Panc1 (cell line): Measurements from ENCODE around the gene TMEM123. TPM values are rescaled to one million over a fixed set of nuclear protein-coding genes. Genes with fewer than 3 reads are reported as not detected.

Experiments used
- ATAC-seq: fragments of 200-7000 bp; cut with Tn5 transposase; 2 replicates; pipeline ENCODE4 v1.9.1; 2020; ENCODE audit warnings: mild to moderate bottlenecking, moderate library complexity
- BruUV-seq: library from RNA; stranded (reverse); fragments of 400-500 nt; replicated peaks from 2 replicates; lab custom pipeline; 2021; lab: Mats Ljungman, UMichigan
- CTCF ChIA-PET: fragments of 300-600 bp; sonication (Branson Sonifier 250); formaldehyde crosslinking; loops from one replicate; lab custom pipeline; 2022; ENCODE audit warnings: antibody characterized with exemption; lab: Charles Lee
- POLR2A ChIA-PET: fragments of 300-600 bp; sonication (Branson Sonifier 250); formaldehyde crosslinking; loops from one replicate; lab custom pipeline; 2022; ENCODE audit warnings: antibody characterized with exemption; lab: Charles Lee
- DNase-seq: peaks from one replicate; pipeline ENCODE4 v3.0.0-alpha.2; 2010; ENCODE audit warnings: low read depth, low spot score
- H3K27ac ChIP-seq: 2 replicates; pipeline ENCODE4 v1.5.1; 2011; ENCODE audit warnings: mild to moderate bottlenecking, low read length, inconsistent platforms
- H3K27me3 ChIP-seq: fragments of 200-500 bp; sonication (Bioruptor generic); 2 replicates; pipeline ENCODE4 v1.6.0; 2014; ENCODE audit warnings: low read length, inconsistent platforms; ENCODE audit not compliant: control insufficient read depth, insufficient read depth
- H3K36me3 ChIP-seq: fragments of 200-500 bp; sonication (Bioruptor generic); 2 replicates; pipeline ENCODE4 v1.5.1; 2014; ENCODE audit warnings: inconsistent platforms, mild to moderate bottlenecking, low read length, moderate library complexity; ENCODE audit not compliant: control insufficient read depth, insufficient read depth
- H3K4me1 ChIP-seq: 2 replicates; pipeline ENCODE4 v1.5.1; 2011; ENCODE audit warnings: inconsistent platforms, mild to moderate bottlenecking, low read length, moderate library complexity; ENCODE audit not compliant: control insufficient read depth, insufficient read depth
- H3K4me3 ChIP-seq, 2 experiments: 2 replicates each; pipeline ENCODE4 v1.5.1; 2011 to 2012; ENCODE audit warnings: low read depth in 2 of 2, low read length in 2 of 2, mild to moderate bottlenecking in 2 of 2, inconsistent platforms in 1 of 2, moderate library complexity in 1 of 2
- H3K9me3 ChIP-seq: fragments of 200-500 bp; sonication (Bioruptor generic); 2 replicates; pipeline ENCODE4 v1.5.1; 2014; ENCODE audit warnings: low read depth, mild to moderate bottlenecking, inconsistent platforms, low read length, moderate library complexity; ENCODE audit not compliant: control insufficient read depth, insufficient read depth
- CTCF ChIP-seq: fragments of 450-650 bp; IDR thresholded peaks from 2 replicates; pipeline ENCODE4 v1.5.1; 2017; ENCODE audit warnings: mild to moderate bottlenecking
- POLR2AphosphoS5 ChIP-seq: IDR thresholded peaks from 2 replicates; pipeline ENCODE4 v1.6.1; 2012; ENCODE audit warnings: mild to moderate bottlenecking, low read depth, low read length, moderate library complexity
- REST ChIP-seq, 2 experiments: IDR thresholded peaks; 2 replicates each; pipeline ENCODE4 v1.6.1; 2011 to 2012; ENCODE audit warnings: low read depth in 2 of 2, control low read depth in 1 of 2, low read length in 1 of 2, mild to moderate bottlenecking in 1 of 2, moderate library complexity in 1 of 2; ENCODE audit not compliant: insufficient read depth in 1 of 2
- SIN3A ChIP-seq: IDR thresholded peaks from 2 replicates; pipeline ENCODE4 v1.6.1; 2012; ENCODE audit warnings: low read depth, mild to moderate bottlenecking, low read length, moderate library complexity, borderline replicate concordance; ENCODE audit not compliant: insufficient read depth
- TCF7L2 ChIP-seq: IDR thresholded peaks from 2 replicates; pipeline ENCODE4 v1.6.1; 2011; ENCODE audit warnings: mild to moderate bottlenecking, low read depth, low read length, inconsistent platforms
- in situ Hi-C: cut with HindIII; loops from 2 replicates; pipeline ENCODE4 v1.10.0; 2016; ENCODE audit warnings: low sequenced_read_pairs, low pct_unique_long_range_greater_than_20kb
- intact Hi-C: fragments of 100-400 bp; cut with micrococcal nuclease; formaldehyde crosslinking; loops from one replicate; pipeline ENCODE4 v1.10.0; 2022; ENCODE audit not compliant: unreplicated experiment
- total RNA-seq: library from RNA; stranded (reverse); gene quantifications from one replicate; pipeline ENCODE4 v1.2.1, GENCODE V29; 2021; ENCODE audit not compliant: unreplicated experiment

The TMEM123 gene
- total RNA-seq, 1 experiment from 2014 or later = 383 TPM

DNA sequence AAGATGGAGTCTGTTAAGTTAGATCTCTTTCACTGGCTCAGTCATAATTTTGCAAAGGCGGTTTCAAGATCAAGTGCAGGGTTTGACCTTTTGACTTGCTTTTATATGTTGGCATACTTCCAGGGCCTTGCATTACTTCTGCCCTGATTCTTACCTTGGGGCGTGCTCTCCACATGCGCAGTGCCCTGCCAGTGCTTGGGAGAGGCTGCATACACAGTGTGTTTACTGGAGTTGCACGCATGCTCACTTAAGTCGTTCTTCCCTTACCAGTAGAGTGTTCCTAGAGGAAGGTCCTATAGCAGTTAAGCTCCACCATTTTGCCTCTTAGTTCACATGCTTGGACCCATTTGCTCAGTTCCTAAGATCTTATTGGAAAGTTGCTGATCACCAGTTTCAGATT lies 21.0 kb upstream of the TMEM123 start:
- Histone ChIP-seq H3K9me3 (no peaks in the 10 kb centered on the region), H3K4me3 (no peak overlapping the region), H3K27ac (no peak overlapping the region), H3K27me3 (no peaks in the 10 kb centered on the region), H3K36me3 (no peaks in the 10 kb centered on the region), H3K4me1 (peaks cover 21% of the 10 kb centered on the region)
- ChIA-PET POLR2A (no interaction called here), CTCF (no interaction called here)
- no TSS peak for BruUV-seq
- in situ Hi-C loops = no loop called here
- TF ChIP-seq CTCF (no peak), SIN3A (no peak), POLR2AphosphoS5 (no peak), TCF7L2 (no peak), REST (IDR thresholded peaks at IDR 0.05; ENCODE audit: insufficient read depth in 1 of 2, low read depth in 2 of 2, low read length in 1 of 2) (no peak)
- no peak for ATAC-seq
- intact Hi-C loops = no loop called here
- no peak for DNase-seq

DNA sequence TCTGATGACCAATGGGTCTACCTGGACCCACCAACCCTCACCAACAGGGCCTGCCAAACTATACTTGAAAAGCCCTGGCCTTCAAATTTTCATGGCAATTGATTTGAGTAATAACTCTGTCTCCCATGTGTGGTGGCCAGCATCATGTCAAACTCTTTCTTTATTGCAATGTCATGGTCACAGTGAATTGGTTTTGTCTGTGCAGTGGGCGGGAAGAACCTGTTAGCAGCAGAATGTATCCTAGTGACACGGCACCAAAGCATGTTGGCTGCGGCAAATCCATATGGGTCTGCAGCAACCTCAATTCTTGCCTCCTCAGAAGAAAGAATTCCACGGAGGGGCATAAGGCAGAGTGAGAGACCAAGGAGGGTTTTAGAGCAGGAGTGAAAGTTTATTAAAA lies 19.6 kb upstream of the TMEM123 start:
- intact Hi-C loops = no loop called here
- TF ChIP-seq CTCF = no peak
- no peak for TF ChIP-seq SIN3A
- TF ChIP-seq REST (IDR thresholded peaks at IDR 0.05; ENCODE audit: insufficient read depth in 1 of 2, low read depth in 2 of 2, low read length in 1 of 2) = no peak
- no peak for TF ChIP-seq TCF7L2
- TF ChIP-seq POLR2AphosphoS5 = no peak
- in situ Hi-C loops = no loop called here
- no peak for ATAC-seq
- Histone ChIP-seq H3K27ac (no peak overlapping the region), H3K4me3 (no peak overlapping the region), H3K36me3 (no peaks in the 10 kb centered on the region), H3K4me1 (peaks cover 32% of the 10 kb centered on the region), H3K9me3 (no peaks in the 10 kb centered on the region), H3K27me3 (no peaks in the 10 kb centered on the region)
- ChIA-PET POLR2A (no interaction called here), CTCF (no interaction called here)
- no peak for DNase-seq
- BruUV-seq = no TSS peak
